H1 (cell line): Measurements from ENCODE around the gene ADGB. TPM values are rescaled to one million over a fixed set of nuclear protein-coding genes. Genes with fewer than 3 reads are reported as not detected.

Experiments
- CTCF ChIA-PET: fragments of 300-600 bp; sonication (Branson Sonifier 250); formaldehyde crosslinking; loops from one replicate; lab custom pipeline; 2021; ENCODE audit not compliant: partially characterized antibody; lab: Charles Lee
- POLR2A ChIA-PET: fragments of 300-600 bp; sonication (Branson Sonifier 250); formaldehyde crosslinking; loops from one replicate; lab custom pipeline; 2021; ENCODE audit warnings: inconsistent platforms; ENCODE audit not compliant: partially characterized antibody; lab: Charles Lee
- DNase-seq, 2 experiments: peaks; one replicate each; pipeline versions ENCODE4 v3.0.0 to v3.0.0-alpha.2; 2010 to 2022; ENCODE audit warnings: low spot score in 2 of 2, low read depth in 1 of 2, mixed read lengths in 1 of 2
- FAIRE-seq: peaks from 2 replicates; lab custom pipeline; 2011; peaks lifted over from hg19 to GRCh38; lab: Jason Lieb, UNC
- H2AFZ ChIP-seq: 2 replicates; pipeline ENCODE4 v1.8.1; 2012; ENCODE audit warnings: low read length, inconsistent platforms
- H2AK5ac ChIP-seq: 2 replicates; pipeline ENCODE4 v1.6.1; 2013; ENCODE audit warnings: low read depth, low read length
- H2BK120ac ChIP-seq: replicated peaks from 2 replicates; pipeline ENCODE3; 2013; ENCODE audit warnings: low read depth, low read length, inconsistent platforms
- H2BK12ac ChIP-seq: 2 replicates; pipeline ENCODE4 v1.6.1; 2013; ENCODE audit warnings: low read depth, low read length
- H2BK15ac ChIP-seq: 2 replicates; pipeline ENCODE4 v1.6.1; 2013; ENCODE audit warnings: low read length
- H2BK20ac ChIP-seq: 2 replicates; pipeline ENCODE4 v1.6.1; 2013; ENCODE audit warnings: low read length
- H2BK5ac ChIP-seq: 2 replicates; pipeline ENCODE4 v1.6.1; 2013; ENCODE audit warnings: low read depth, low read length
- H3K14ac ChIP-seq: 2 replicates; pipeline ENCODE4 v1.6.1; 2013; ENCODE audit warnings: inconsistent platforms; ENCODE audit not compliant: insufficient read length
- H3K18ac ChIP-seq: 2 replicates; pipeline ENCODE4 v1.6.1; 2013; ENCODE audit warnings: low read length; ENCODE audit errors: extremely low read depth
- H3K23ac ChIP-seq: 2 replicates; pipeline ENCODE4 v1.6.1; 2013; ENCODE audit warnings: inconsistent platforms; ENCODE audit not compliant: insufficient read length
- H3K23me2 ChIP-seq: 2 replicates; pipeline ENCODE4 v1.6.1; 2013; ENCODE audit warnings: low read depth, low read length
- H3K27ac ChIP-seq: 2 replicates; pipeline ENCODE4 v1.6.1; 2011; ENCODE audit warnings: low read depth, low read length, inconsistent platforms
- H3K27me3 ChIP-seq, 4 experiments: replicated peaks in 1 of 4; 1 replicate in 1 of 4; 2 replicates in 3 of 4; pipeline versions ENCODE4 v1.6.1 to v1.8.1; 2011 to 2013; ENCODE audit warnings: low read length in 3 of 4, mild to moderate bottlenecking in 3 of 4, inconsistent platforms in 2 of 4, mixed read lengths in 2 of 4, moderate library complexity in 1 of 4; ENCODE audit not compliant: control insufficient read depth in 3 of 4, insufficient read depth in 3 of 4; ENCODE audit errors: extremely low read depth in 1 of 4
- H3K36me3 ChIP-seq, 4 experiments: 2 replicates each; pipeline versions ENCODE4 v1.6.1 to v1.8.1; 2011 to 2013; ENCODE audit warnings: mild to moderate bottlenecking in 4 of 4, low read length in 3 of 4, moderate library complexity in 2 of 4, control low read depth in 1 of 4, inconsistent platforms in 1 of 4; ENCODE audit not compliant: insufficient read depth in 4 of 4, control insufficient read depth in 2 of 4
- H3K4ac ChIP-seq: replicated peaks from 2 replicates; pipeline ENCODE3; 2013; ENCODE audit warnings: low read length, low read depth, mixed read lengths, inconsistent platforms; ENCODE audit not compliant: insufficient read length
- H3K4me1 ChIP-seq, 4 experiments: replicated peaks in 1 of 4; 1 replicate in 1 of 4; 2 replicates in 3 of 4; pipeline versions ENCODE4 v1.6.1 to v1.8.1; 2011 to 2013; ENCODE audit warnings: low read length in 3 of 4, inconsistent platforms in 2 of 4, mixed read lengths in 1 of 4; ENCODE audit not compliant: insufficient read depth in 4 of 4, control insufficient read depth in 3 of 4
- H3K4me2 ChIP-seq, 2 experiments: 2 replicates each; pipeline versions ENCODE4 v1.6.1 to v1.8.1; 2011 to 2013; ENCODE audit warnings: low read depth in 2 of 2, low read length in 2 of 2, control low read depth in 1 of 2, inconsistent platforms in 1 of 2, mild to moderate bottlenecking in 1 of 2; ENCODE audit not compliant: insufficient read depth in 1 of 2
- H3K4me3 ChIP-seq, 4 experiments: fragments of 200-600, 300-600 bp in 1 of 4; sonication (generic), shearing (Covaris generic), sonication (Bioruptor Twin) in 1 of 4; 2 replicates each; pipeline versions ENCODE4 v1.5.1 to v1.8.1; 2011 to 2016; ENCODE audit warnings: low read length in 4 of 4, low read depth in 3 of 4, control low read depth in 2 of 4, inconsistent platforms in 2 of 4, mild to moderate bottlenecking in 2 of 4, mixed read lengths in 1 of 4, moderate library complexity in 1 of 4; ENCODE audit not compliant: insufficient read depth in 2 of 4; ENCODE audit errors: extremely low read depth in 1 of 4
- H3K56ac ChIP-seq: replicated peaks from 2 replicates; pipeline ENCODE3; 2013; ENCODE audit warnings: low read depth, mild to moderate bottlenecking, mixed read lengths, low read length, inconsistent platforms; ENCODE audit not compliant: insufficient read length
- H3K79me1 ChIP-seq: 2 replicates; pipeline ENCODE4 v1.6.1; 2013; ENCODE audit warnings: low read depth, low read length, control low read depth
- H3K79me2 ChIP-seq, 2 experiments: 2 replicates each; pipeline versions ENCODE4 v1.6.1 to v1.8.1; 2012 to 2013; ENCODE audit warnings: low read length in 2 of 2, mild to moderate bottlenecking in 2 of 2, inconsistent platforms in 1 of 2; ENCODE audit not compliant: insufficient read depth in 2 of 2, control insufficient read depth in 1 of 2
- H3K9ac ChIP-seq, 4 experiments: replicated peaks in 1 of 4; 1 replicate in 1 of 4; 2 replicates in 3 of 4; pipeline versions ENCODE4 v1.6.1 to v1.8.1; 2011 to 2013; ENCODE audit warnings: low read depth in 3 of 4, low read length in 3 of 4, control low read depth in 2 of 4, mild to moderate bottlenecking in 2 of 4, moderate library complexity in 2 of 4, inconsistent platforms in 1 of 4; ENCODE audit errors: extremely low read depth in 1 of 4
- H3K9me3 ChIP-seq, 2 experiments: 2 replicates each; pipeline versions ENCODE4 v1.6.1 to v1.8.1; 2012 to 2013; ENCODE audit warnings: mild to moderate bottlenecking in 2 of 2, moderate library complexity in 2 of 2, control low read depth in 1 of 2, inconsistent platforms in 1 of 2, low read depth in 1 of 2, low read length in 1 of 2, mixed read lengths in 1 of 2; ENCODE audit not compliant: insufficient read depth in 2 of 2
- H4K20me1 ChIP-seq, 2 experiments: replicated peaks in 1 of 2; 2 replicates each; pipeline versions ENCODE3 to v1.8.1; 2011 to 2013; ENCODE audit warnings: inconsistent platforms in 2 of 2, low read length in 2 of 2, mild to moderate bottlenecking in 1 of 2; ENCODE audit not compliant: insufficient read depth in 2 of 2, control insufficient read depth in 1 of 2
- H4K5ac ChIP-seq: 2 replicates; pipeline ENCODE4 v1.6.1; 2013; ENCODE audit warnings: low read length, low read depth, mixed read lengths, inconsistent platforms; ENCODE audit not compliant: insufficient read length
- H4K8ac ChIP-seq: 2 replicates; pipeline ENCODE4 v1.8.0; 2013; ENCODE audit warnings: mild to moderate bottlenecking, moderate library complexity, low read length, inconsistent platforms; ENCODE audit not compliant: insufficient read depth; ENCODE audit errors: extremely low read depth
- H4K91ac ChIP-seq: replicated peaks from 2 replicates; pipeline ENCODE3; 2013; ENCODE audit warnings: low read length, mixed read lengths, inconsistent platforms; ENCODE audit not compliant: insufficient read length
- CBX8 ChIP-seq: fragments of 300-800, 300-1000 bp; sonication (generic); IDR thresholded peaks from 2 replicates; pipeline ENCODE4 v1.7.1; 2016; ENCODE audit warnings: low read depth, low read length, borderline replicate concordance
- CEBPB ChIP-seq: IDR thresholded peaks from 2 replicates; pipeline ENCODE4 v1.6.1; 2012; ENCODE audit warnings: low read depth, low read length
- CREB1 ChIP-seq: IDR thresholded peaks from 2 replicates; pipeline ENCODE4 v1.6.1; 2012; ENCODE audit warnings: inconsistent platforms
- GABPA ChIP-seq: IDR thresholded peaks from 2 replicates; pipeline ENCODE4 v1.6.1; 2011; ENCODE audit warnings: mild to moderate bottlenecking, low read length, moderate library complexity, borderline replicate concordance; ENCODE audit not compliant: insufficient read depth
- HDAC2 ChIP-seq, 2 experiments: fragments of 300-600 bp in 1 of 2; sonication (generic) in 1 of 2; IDR thresholded peaks; 2 replicates each; pipeline ENCODE4 v1.6.1; 2011 to 2012; ENCODE audit warnings: low read depth in 2 of 2, low read length in 2 of 2, mild to moderate bottlenecking in 2 of 2, moderate library complexity in 2 of 2, borderline replicate concordance in 1 of 2, inconsistent platforms in 1 of 2
- KDM1A ChIP-seq: fragments of 200-600, 300-600 bp; sonication (generic); IDR thresholded peaks from 2 replicates; pipeline ENCODE4 v1.7.1; 2016; ENCODE audit warnings: mild to moderate bottlenecking, low read length, borderline replicate concordance
- MAFK ChIP-seq: IDR thresholded peaks from 2 replicates; pipeline ENCODE4 v1.6.1; 2012; ENCODE audit warnings: low read depth, mild to moderate bottlenecking, improper control_type of control experiment, low read length
- RAD21 ChIP-seq, 2 experiments: IDR thresholded peaks in 1 of 2; conservative IDR thresholded peaks in 1 of 2; 2 replicates each; pipeline ENCODE4 v1.6.1; 2011; ENCODE audit warnings: low read depth in 2 of 2, low read length in 2 of 2, improper control_type of control experiment in 1 of 2, inconsistent platforms in 1 of 2, mild to moderate bottlenecking in 1 of 2, moderate library complexity in 1 of 2
- SIN3A ChIP-seq, 2 experiments: IDR thresholded peaks in 1 of 2; conservative IDR thresholded peaks in 1 of 2; 2 replicates each; pipeline ENCODE4 v1.6.1; 2011 to 2012; ENCODE audit warnings: low read length in 2 of 2, improper control_type of control experiment in 1 of 2, low read depth in 1 of 2, mild to moderate bottlenecking in 1 of 2
- SIRT6 ChIP-seq: IDR thresholded peaks from one replicate; pipeline ENCODE4 v1.7.1; 2012; ENCODE audit warnings: low read length, inconsistent platforms
- SRF ChIP-seq: IDR thresholded peaks from 2 replicates; pipeline ENCODE4 v1.6.1; 2011; ENCODE audit warnings: mild to moderate bottlenecking, low read depth, low read length, moderate library complexity
- WGBS, 2 experiments: shearing (Covaris generic) in 1 of 2; methylation state at CpG; one replicate each; pipeline versions ENCODE4 v1.1.6 to v1.1.7; 2013 to 2015; ENCODE audit warnings: low lambda C conversion rate in 2 of 2, mixed read lengths in 2 of 2, inconsistent platforms in 1 of 2, low coverage in 1 of 2, missing lambda C conversion rate in 1 of 2; ENCODE audit not compliant: insufficient replicate concordance in 2 of 2, insufficient coverage in 1 of 2, insufficient read length in 1 of 2; ENCODE audit errors: extremely low coverage in 1 of 2, missing lambda C conversion rate in 1 of 2; 5-methylcytosine and 5-hydroxymethylcytosine counted together
- polyA plus RNA-seq, 7 experiments: library from polyadenylated mRNA; depleted of rRNA in 3 of 7; stranded (reverse) in 5 of 7; unstranded in 2 of 7; fragments of >200 nt in 5 of 7; fragments of 200-250 nt in 2 of 7; gene quantifications; 1 replicate in 5 of 7; 2 replicates in 1 of 7; 4 replicates in 1 of 7; pipeline versions ENCODE4 v1.2.1 to v1.2.3, GENCODE V29; 2011 to 2013; ENCODE audit warnings: missing spikeins in 2 of 7, mixed read lengths in 2 of 7
- total RNA-seq: library from RNA; stranded (reverse); fragmentation: NEBNext Ultra II Directional; extraction: Animal tissue kit (Norgen Biotek cat#: 25700); gene quantifications from 2 replicates; pipeline ENCODE4 v1.2.1, GENCODE V29; 2021
- TF ChIP-seq, protein P1 (sequence below): IDR thresholded peaks from 2 replicates; pipeline ENCODE4 v1.6.1; 2012; ENCODE audit warnings: inconsistent platforms
- TF ChIP-seq, protein P2 (sequence below): IDR thresholded peaks from 2 replicates; pipeline ENCODE4 v1.6.1; 2011; ENCODE audit warnings: low read depth, mild to moderate bottlenecking, low read length; ENCODE audit not compliant: insufficient read depth

The ADGB gene
- total and polyA plus RNA-seq, 2 of the 8 experiments (the other 6 are each of a cell fraction or from before 2014, with no cell fraction given), result not detected

DNA sequence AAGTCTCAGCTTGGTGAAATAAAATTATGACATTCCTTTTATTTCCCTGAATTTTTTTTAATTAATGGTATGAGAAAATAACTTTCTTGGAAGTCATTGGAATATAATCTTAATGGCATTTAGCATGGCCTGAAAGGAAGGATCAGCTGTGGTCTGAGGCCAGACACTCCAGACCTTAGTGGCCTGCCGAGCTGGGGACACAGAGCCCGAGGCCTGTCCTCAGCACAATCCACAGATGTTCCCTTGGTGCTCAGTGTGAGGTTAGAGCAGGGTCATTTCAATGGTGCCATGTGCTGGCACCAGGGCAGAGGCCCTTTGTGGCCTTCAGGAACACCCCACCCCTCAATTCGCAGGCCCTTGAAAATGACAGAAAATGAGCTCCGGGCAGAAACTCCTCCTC, 120.6 kb downstream of the ADGB start:
- Histone ChIP-seq H4K20me1 (no peaks in the 10 kb centered on the region), H3K18ac (no peak overlapping the region), H3K23me2 (no peaks in the 10 kb centered on the region), H3K9ac (no peak overlapping the region), H2BK20ac (no peak overlapping the region), H2AFZ (no peak overlapping the region), H4K91ac (no peak overlapping the region), H3K4me1 (no peaks in the 10 kb centered on the region; a peak in 2 of 7 replicates), H3K4me3 (no peak overlapping the region), H3K36me3 (no peaks in the 10 kb centered on the region), H3K4ac (no peak overlapping the region), H4K5ac (no peak overlapping the region), H3K56ac (no peak overlapping the region), H3K14ac (no peak overlapping the region), H3K27ac (no peak overlapping the region), H3K79me1 (no peaks in the 10 kb centered on the region), H3K27me3 (no peaks in the 10 kb centered on the region), H3K79me2 (no peaks in the 10 kb centered on the region), H2AK5ac (no peak overlapping the region), H2BK120ac (no peak overlapping the region), H3K4me2 (no peak overlapping the region), H2BK5ac (no peak overlapping the region), H4K8ac (no peak overlapping the region), H3K23ac (no peak overlapping the region), H2BK12ac (no peak overlapping the region), H2BK15ac (no peak overlapping the region), H3K9me3 (no peaks in the 10 kb centered on the region)
- DNase-seq, result no peak
- ChIA-PET CTCF (interaction anchor here (1.2 kb wide), 1 partner anchor 20 kb away, joined by 3 read pairs; no protein-coding TSS in a partner anchor), POLR2A (no interaction called here)
- WGBS, 2 experiments, result 83% methylated on average over 4 of the region's 4 CpGs; no CpG with 5 or more reads in 1 of the 2 experiments
- no peak for FAIRE-seq
- TF ChIP-seq GABPA, result no peak
- no peak for TF ChIP-seq SRF
- TF ChIP-seq HDAC2 (IDR thresholded peaks at IDR 0.05; ENCODE audit: borderline replicate concordance in 1 of 2, low read depth in 2 of 2, low read length in 2 of 2), result no peak
- TF ChIP-seq SIRT6, result no peak
- no peak for TF ChIP-seq SIN3A (conservative IDR thresholded peaks at IDR 0.05 in 1 of 2, IDR thresholded peaks at IDR 0.05 in 1 of 2; ENCODE audit: low read depth in 1 of 2, low read length in 2 of 2)
- TF ChIP-seq, protein P1, sequence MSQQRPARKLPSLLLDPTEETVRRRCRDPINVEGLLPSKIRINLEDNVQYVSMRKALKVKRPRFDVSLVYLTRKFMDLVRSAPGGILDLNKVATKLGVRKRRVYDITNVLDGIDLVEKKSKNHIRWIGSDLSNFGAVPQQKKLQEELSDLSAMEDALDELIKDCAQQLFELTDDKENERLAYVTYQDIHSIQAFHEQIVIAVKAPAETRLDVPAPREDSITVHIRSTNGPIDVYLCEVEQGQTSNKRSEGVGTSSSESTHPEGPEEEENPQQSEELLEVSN, result no peak
- TF ChIP-seq CREB1, result no peak
- TF ChIP-seq CBX8, result no peak
- TF ChIP-seq KDM1A, result no peak
- no peak for TF ChIP-seq CEBPB
- TF ChIP-seq MAFK, result no peak
- no peak for TF ChIP-seq RAD21 (IDR thresholded peaks at IDR 0.05 in 1 of 2, conservative IDR thresholded peaks at IDR 0.05 in 1 of 2; ENCODE audit: low read depth in 2 of 2, low read length in 2 of 2)
- TF ChIP-seq, protein P2, sequence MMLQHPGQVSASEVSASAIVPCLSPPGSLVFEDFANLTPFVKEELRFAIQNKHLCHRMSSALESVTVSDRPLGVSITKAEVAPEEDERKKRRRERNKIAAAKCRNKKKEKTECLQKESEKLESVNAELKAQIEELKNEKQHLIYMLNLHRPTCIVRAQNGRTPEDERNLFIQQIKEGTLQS, result no peak
